Activated CD8-positive, alpha-beta memory T cell treated with anti-CD3 and anti-CD28 coated beads, Interleukin-2, amount 50 U/mL, for 1 hour (primary cell): ENCODE data around the gene PGGT1B.
"Not testable (repeated sequence)": the region's sequence is repeated elsewhere in the genome, so short reads cannot be mapped to it uniquely, and the experiment has no call there.

ENCODE experiments used
- DNase-seq: peaks from one replicate; pipeline ENCODE4 v3.0.0-alpha.2; 2020; ENCODE audit errors: extremely low read depth

The PGGT1B gene

GRCh38 chr5:115257981-115258380 is 4.7 kb downstream of the PGGT1B start:
- DNase-seq, result no peak

GRCh38 chr5:115249379-115249778 is 13.3 kb downstream of the PGGT1B start:
- not testable (repeated sequence) for DNase-seq

- DNase-seq, result no peak
Measured at GRCh38 chr5:115246361-115246991, 16.2 kb downstream of the PGGT1B start.

- no peak for DNase-seq
Measured at GRCh38 chr5:115243412-115243811, 19.3 kb downstream of the PGGT1B start.

GRCh38 chr5:115241881-115242642 is 20.6 kb downstream of the PGGT1B start:
- DNase-seq, result no peak

GRCh38 chr5:115237066-115237465 is 25.6 kb downstream of the PGGT1B start:
- DNase-seq, result no peak

- DNase-seq, result no peak
Measured at GRCh38 chr5:115236599-115236998, 26.1 kb downstream of the PGGT1B start.

GRCh38 chr5:115231598-115231997 is 31.1 kb downstream of the PGGT1B start:
- DNase-seq, result no peak

GRCh38 chr5:115229606-115230005 is 33.1 kb downstream of the PGGT1B start:
- no peak for DNase-seq

- no peak for DNase-seq
Measured at GRCh38 chr5:115227281-115227680, 35.4 kb downstream of the PGGT1B start.

GRCh38 chr5:115214541-115214940 is 48.1 kb downstream of the PGGT1B start:
- no peak for DNase-seq

GRCh38 chr5:115209279-115209678 is 53.4 kb downstream of the PGGT1B start:
- no peak for DNase-seq

GRCh38 chr5:115202952-115203351 is 59.7 kb downstream of the PGGT1B start:
- DNase-seq, result no peak

GRCh38 chr5:115196161-115196560 is 66.5 kb downstream of the PGGT1B start:
- no peak for DNase-seq

GRCh38 chr5:115194676-115195075 is 68.0 kb downstream of the PGGT1B start:
- DNase-seq, result no peak

GRCh38 chr5:115193295-115193694 is 69.4 kb downstream of the PGGT1B start:
- no peak for DNase-seq

GRCh38 chr5:115192098-115192497 is 70.6 kb downstream of the PGGT1B start:
- DNase-seq, result no peak

- DNase-seq, result no peak
Measured at GRCh38 chr5:115191474-115192031, 71.1 kb downstream of the PGGT1B start.

- no peak for DNase-seq
Measured at GRCh38 chr5:115190388-115190787, 72.3 kb downstream of the PGGT1B start.

GRCh38 chr5:115189866-115190265 is 72.8 kb downstream of the PGGT1B start:
- DNase-seq, result no peak

- DNase-seq, result no peak
Measured at GRCh38 chr5:115186794-115187193, 75.9 kb downstream of the PGGT1B start.

GRCh38 chr5:115184770-115185169 is 77.9 kb downstream of the PGGT1B start:
- no peak for DNase-seq

GRCh38 chr5:115181757-115182156 is 80.9 kb downstream of the PGGT1B start:
- no peak for DNase-seq
